Natural killer cell (primary cell): ENCODE data around the gene TOR4A. TPM values are rescaled to one million over a fixed set of nuclear protein-coding genes. Genes with fewer than 3 reads are reported as not detected.
A peak's percentile ranks its signal among the peaks of the same experiment; 100 is the strongest.
"Not testable (repeated sequence)": the region's sequence is repeated elsewhere in the genome, so short reads cannot be mapped to it uniquely, and the experiment has no call there.

Experiments used
- ATAC-seq, 3 donors: fragments of 150-1000 bp in 2 of 3; fragments of 200-7000 bp in 1 of 3; cut with Tn5 transposase; 1 replicate in 1 of 3; 2 replicates in 2 of 3; pipeline ENCODE4 v1.10.0; 2021; ENCODE audit warnings: mild to moderate bottlenecking in 2 of 3, moderate library complexity in 2 of 3
- DNase-seq, 2 donors: peaks; one replicate each; pipeline versions ENCODE4 v3.0.0 to v3.0.0-alpha.2; 2013 to 2021; ENCODE audit warnings: mixed read lengths in 1 of 2
- H3K27ac ChIP-seq: one replicate; pipeline ENCODE4 v1.5.1; 2013; ENCODE audit warnings: mild to moderate bottlenecking, low read length
- H3K27me3 ChIP-seq: one replicate; pipeline ENCODE4 v1.6.1; 2013; ENCODE audit warnings: low read length; ENCODE audit not compliant: control insufficient read depth, insufficient read depth
- H3K36me3 ChIP-seq: one replicate; pipeline ENCODE4 v1.6.1; 2013; ENCODE audit warnings: low read length; ENCODE audit not compliant: control insufficient read depth, insufficient read depth
- H3K4me1 ChIP-seq: one replicate; pipeline ENCODE4 v1.6.1; 2013; ENCODE audit warnings: low read length; ENCODE audit not compliant: control insufficient read depth, insufficient read depth
- H3K4me3 ChIP-seq: one replicate; pipeline ENCODE4 v1.5.1; 2013; ENCODE audit warnings: low read length
- H3K9me3 ChIP-seq: one replicate; pipeline ENCODE4 v1.6.1; 2013; ENCODE audit warnings: low read length; ENCODE audit not compliant: control insufficient read depth, insufficient read depth
- H3K27ac Mint-ChIP-seq, 2 donors: one replicate each; pipeline ENCODE4 v1.8.0; 2022; ENCODE audit warnings: mild to moderate bottlenecking in 2 of 2, mixed read lengths in 2 of 2, moderate library complexity in 1 of 2
- H3K27me3 Mint-ChIP-seq, 2 donors: one replicate each; pipeline ENCODE4 v1.8.0; 2022; ENCODE audit warnings: low read depth in 2 of 2, mixed read lengths in 2 of 2
- H3K36me3 Mint-ChIP-seq: one replicate; pipeline ENCODE4 v1.8.0; 2022; ENCODE audit warnings: mixed read lengths
- H3K4me1 Mint-ChIP-seq, 2 donors: one replicate each; pipeline ENCODE4 v1.8.0; 2022; ENCODE audit warnings: mixed read lengths in 2 of 2
- H3K4me3 Mint-ChIP-seq: one replicate; pipeline ENCODE4 v1.8.0; 2022; ENCODE audit warnings: mild to moderate bottlenecking, moderate library complexity, mixed read lengths
- H3K9me3 Mint-ChIP-seq, 2 donors: one replicate each; pipeline ENCODE4 v1.8.0; 2022; ENCODE audit warnings: mixed read lengths in 2 of 2
- WGBS: methylation state at CpG from one replicate; pipeline ENCODE4 v1.1.7; 2013; ENCODE audit warnings: missing lambda C conversion rate; ENCODE audit not compliant: insufficient coverage; 5-methylcytosine and 5-hydroxymethylcytosine counted together
- intact Hi-C: fragments of 100-400 bp; cut with micrococcal nuclease; formaldehyde crosslinking; loops from one replicate; pipeline ENCODE4 v1.14.2; 2022
- total RNA-seq, 4 donors: library from RNA; stranded (reverse); fragments of 120-200 nt in 1 of 4; gene quantifications; one replicate each; pipeline versions ENCODE4 v1.2.3 to v1.2.4, GENCODE V29; 2013 to 2022
- TF ChIP-seq, protein P1 (sequence below): fragments of 200-600 bp; IDR thresholded peaks from one replicate; pipeline ENCODE4 v1.8.0; 2022; ENCODE audit warnings: antibody characterized with exemption

Gene TOR4A
- total RNA-seq, 3 donors from 2014 or later (not counting 1 experiment from before 2014, with no cell fraction given), result 16.3 to 24.6 (median 19.2) TPM

DNA sequence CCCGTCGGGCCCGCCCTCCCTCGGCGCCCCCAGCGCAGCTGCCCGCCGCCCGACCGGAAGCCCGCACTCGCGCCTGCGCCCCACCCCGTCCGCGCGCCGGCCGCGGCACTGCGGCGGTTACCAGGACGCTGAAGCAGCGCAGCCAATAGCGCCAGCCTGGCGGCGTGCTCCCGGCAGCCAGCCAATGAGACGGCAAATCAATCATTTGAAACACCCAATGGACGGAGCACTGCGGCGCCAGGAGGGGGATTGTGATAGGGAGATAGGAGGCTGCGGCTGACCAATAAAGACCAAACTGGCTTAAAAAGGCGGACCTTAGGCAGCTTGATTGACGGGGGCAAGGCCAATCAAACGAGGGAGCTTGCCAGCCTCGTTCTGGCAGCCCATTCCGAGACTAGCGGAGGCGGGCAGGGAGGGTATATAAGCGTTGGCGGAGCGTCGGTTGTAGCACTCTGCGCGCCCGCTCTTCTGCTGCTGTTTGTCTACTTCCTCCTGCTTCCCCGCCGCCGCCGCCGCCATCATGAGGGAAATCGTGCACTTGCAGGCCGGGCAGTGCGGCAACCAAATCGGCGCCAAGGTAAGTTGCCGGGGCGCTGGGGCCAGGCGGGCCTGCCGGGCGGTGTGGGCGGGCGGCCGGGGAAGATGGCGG, 36.6 kb upstream of the TOR4A start, which contains the start of gene TUBB4B:
Gene TUBB4B, plus strand, starts transcription at position 447 of the 649 bp plus-strand sequence. Its CDS starts 74 bp downstream, at position 521.
- H3K36me3 ChIP-seq, result peaks cover 17% of the 10 kb centered on the region
- DNase-seq (peak; percentile 96 to 100), ATAC-seq (peak; percentile 73 to 90 (median 76))
- peaks cover 0 to 4% of the 10 kb centered on the region in 2 donors for H3K27me3 Mint-ChIP-seq
- intact Hi-C loops, result loop anchor here (1.0 to 5.0 kb wide), 4 partner anchors 14 to 449 kb away; partner anchors contain the start of genes NELFB, TMEM141 and TPRN
- no peaks in the 10 kb centered on the region for H3K27me3 ChIP-seq
- TF ChIP-seq, protein P1, sequence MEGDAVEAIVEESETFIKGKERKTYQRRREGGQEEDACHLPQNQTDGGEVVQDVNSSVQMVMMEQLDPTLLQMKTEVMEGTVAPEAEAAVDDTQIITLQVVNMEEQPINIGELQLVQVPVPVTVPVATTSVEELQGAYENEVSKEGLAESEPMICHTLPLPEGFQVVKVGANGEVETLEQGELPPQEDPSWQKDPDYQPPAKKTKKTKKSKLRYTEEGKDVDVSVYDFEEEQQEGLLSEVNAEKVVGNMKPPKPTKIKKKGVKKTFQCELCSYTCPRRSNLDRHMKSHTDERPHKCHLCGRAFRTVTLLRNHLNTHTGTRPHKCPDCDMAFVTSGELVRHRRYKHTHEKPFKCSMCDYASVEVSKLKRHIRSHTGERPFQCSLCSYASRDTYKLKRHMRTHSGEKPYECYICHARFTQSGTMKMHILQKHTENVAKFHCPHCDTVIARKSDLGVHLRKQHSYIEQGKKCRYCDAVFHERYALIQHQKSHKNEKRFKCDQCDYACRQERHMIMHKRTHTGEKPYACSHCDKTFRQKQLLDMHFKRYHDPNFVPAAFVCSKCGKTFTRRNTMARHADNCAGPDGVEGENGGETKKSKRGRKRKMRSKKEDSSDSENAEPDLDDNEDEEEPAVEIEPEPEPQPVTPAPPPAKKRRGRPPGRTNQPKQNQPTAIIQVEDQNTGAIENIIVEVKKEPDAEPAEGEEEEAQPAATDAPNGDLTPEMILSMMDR, result no peak
- no peaks in the 10 kb centered on the region for H3K9me3 ChIP-seq
- H3K27ac ChIP-seq, result peak within 1 kb of the TSS; percentile 81
- peak within 1 kb of the TSS; percentile 88 for H3K4me3 Mint-ChIP-seq
- no peaks in the 10 kb centered on the region for H3K36me3 Mint-ChIP-seq
- peaks cover 19 to 33% of the 10 kb centered on the region in 2 donors for H3K4me1 Mint-ChIP-seq
- WGBS, result under 1% methylated on average over 67 of the region's 67 CpGs
- H3K4me1 ChIP-seq, result peaks cover 53% of the 10 kb centered on the region
- peak within 1 kb of the TSS; percentile 46 for H3K4me3 ChIP-seq
- peak within 1 kb of the TSS; percentile 86 to 94 for H3K27ac Mint-ChIP-seq
- no peaks in the 10 kb centered on the region for H3K9me3 Mint-ChIP-seq

GRCh38 chr9:137241490-137242268, 35.8 kb upstream of the TOR4A start:
- Mint-ChIP-seq H3K4me1 (peaks cover 19 to 33% of the 10 kb centered on the region in 2 donors), H3K4me3 (peak overlapping the region; percentile 80), H3K36me3 (no peaks in the 10 kb centered on the region), H3K27me3 (peaks cover 0 to 4% of the 10 kb centered on the region in 2 donors), H3K27ac (peak overlapping the region; percentile 86 to 94), H3K9me3 (no peaks in the 10 kb centered on the region)
- ATAC-seq (peak; percentile 20 to 33 (median 27)), DNase-seq (peak; percentile 64 to 75)
- Histone ChIP-seq H3K9me3 (no peaks in the 10 kb centered on the region), H3K27ac (peak overlapping the region; percentile 60), H3K4me1 (peaks cover 46% of the 10 kb centered on the region), H3K27me3 (no peaks in the 10 kb centered on the region), H3K36me3 (peaks cover 17% of the 10 kb centered on the region), H3K4me3 (peak overlapping the region; percentile 41)
- intact Hi-C loops, result loop anchor here (1.0 to 5.0 kb wide), 4 partner anchors 14 to 449 kb away; partner anchors contain the start of genes NELFB, TMEM141 and TPRN
- TF ChIP-seq, protein P1, result no peak
- 4% methylated on average over 83 of the region's 83 CpGs for WGBS

- Histone ChIP-seq H3K4me1 (peaks cover 38% of the 10 kb centered on the region), H3K27ac (no peak overlapping the region)
- WGBS, result 87% methylated on average over 36 of the region's 36 CpGs
Measured at GRCh38 chr9:137242269-137243203, 35.0 kb upstream of the TOR4A start.

GRCh38 chr9:137243266-137243625, 34.3 kb upstream of the TOR4A start:
- DNase-seq, H3K4me3 ChIP-seq, H3K27me3 Mint-ChIP-seq, H3K27ac Mint-ChIP-seq, H3K9me3 Mint-ChIP-seq, ATAC-seq, H3K9me3 ChIP-seq, H3K36me3 Mint-ChIP-seq, H3K4me3 Mint-ChIP-seq, H3K27ac ChIP-seq, H3K27me3 ChIP-seq: not testable (repeated sequence)
- Histone ChIP-seq H3K36me3 (peaks cover 17% of the 10 kb centered on the region), H3K4me1 (peaks cover 33% of the 10 kb centered on the region)
- intact Hi-C loops, result loop anchor here (5.0 kb wide), 2 partner anchors 41 to 451 kb away; partner anchors contain the start of genes TMEM141 and TPRN
- peaks cover 19 to 30% of the 10 kb centered on the region in 2 donors for H3K4me1 Mint-ChIP-seq
- WGBS, result 95% methylated on average over 17 of the region's 18 CpGs

More at GRCh38 chr9:137242269-137243203, 35.0 kb upstream of the TOR4A start:
- H3K27ac Mint-ChIP-seq, result peak overlapping the region; percentile 86 to 94
- Histone ChIP-seq H3K27me3 (no peaks in the 10 kb centered on the region), H3K4me3 (peak overlapping the region; percentile 39), H3K9me3 (no peaks in the 10 kb centered on the region), H3K36me3 (peaks cover 17% of the 10 kb centered on the region)
- H3K27me3 Mint-ChIP-seq, result peaks cover 0 to 4% of the 10 kb centered on the region in 2 donors
- intact Hi-C loops, result loop anchor here (5.0 kb wide), 2 partner anchors 40 to 450 kb away; partner anchors contain the start of genes TMEM141 and TPRN
- H3K36me3 Mint-ChIP-seq, result no peaks in the 10 kb centered on the region
- TF ChIP-seq, protein P1, result no peak
- ATAC-seq (no peak), DNase-seq (no peak)
- peak overlapping the region; percentile 80 for H3K4me3 Mint-ChIP-seq
- peaks cover 19 to 32% of the 10 kb centered on the region in 2 donors for H3K4me1 Mint-ChIP-seq
- H3K9me3 Mint-ChIP-seq, result no peaks in the 10 kb centered on the region
